ENCODE measurements around the gene RABGAP1L. TPM values are rescaled to one million over a fixed set of nuclear protein-coding genes. Genes with fewer than 3 reads are reported as not detected.

Gene RABGAP1L
- total and polyA plus RNA-seq, 2 of the 8 experiments (the other 6 are each of a cell fraction or from before 2014, with no cell fraction given): 33.3 to 156 TPM

DNA sequence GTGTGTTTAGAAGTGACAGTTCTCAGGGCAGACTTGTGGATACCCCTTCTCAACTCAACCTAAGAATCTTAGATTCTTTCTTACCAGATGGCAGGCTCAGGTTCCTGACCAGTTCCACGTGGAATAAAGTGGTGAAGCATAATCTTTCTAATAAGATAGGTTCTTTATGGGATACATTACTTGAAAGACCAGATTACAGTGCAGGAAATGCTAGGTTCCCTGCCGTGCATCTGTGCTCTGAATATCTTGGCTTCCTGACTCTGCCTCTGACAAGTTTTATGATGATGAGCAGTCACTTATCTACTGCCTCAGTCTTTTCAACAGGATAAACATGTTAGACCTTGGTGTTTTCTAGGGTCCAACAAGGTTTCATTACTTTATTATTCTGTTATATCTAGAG is 632.5 kb downstream of the RABGAP1L start (continued):
- TF ChIP-seq, protein P1, sequence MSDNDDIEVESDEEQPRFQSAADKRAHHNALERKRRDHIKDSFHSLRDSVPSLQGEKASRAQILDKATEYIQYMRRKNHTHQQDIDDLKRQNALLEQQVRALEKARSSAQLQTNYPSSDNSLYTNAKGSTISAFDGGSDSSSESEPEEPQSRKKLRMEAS (IDR thresholded peaks at IDR 0.05): no peak
- no peak for TF ChIP-seq YY1 (IDR thresholded peaks at IDR 0.05; ENCODE audit: low read depth, low read length)

Data from H1 (cell line).